Cardiac fibroblast (primary cell): Measurements from ENCODE around the gene CKM.

ENCODE experiments used
- DNase-seq, 2 donors: peaks; one replicate each; pipeline versions ENCODE4 v3.0.0 to v3.0.0-alpha.2; 2010; ENCODE audit warnings: low read depth in 2 of 2
- H3K4me3 ChIP-seq, 2 donors: replicated peaks in 1 of 2; 1 replicate in 1 of 2; 2 replicates in 1 of 2; pipeline ENCODE4 v1.5.1; 2011; ENCODE audit warnings: low read depth in 2 of 2, low read length in 2 of 2, mild to moderate bottlenecking in 2 of 2, moderate library complexity in 1 of 2
- TF ChIP-seq, protein P1 (sequence below): IDR thresholded peaks from one replicate; pipeline ENCODE4 v1.5.1; 2011; ENCODE audit warnings: low read depth, mild to moderate bottlenecking, low read length, inconsistent platforms

CKM gene

DNA sequence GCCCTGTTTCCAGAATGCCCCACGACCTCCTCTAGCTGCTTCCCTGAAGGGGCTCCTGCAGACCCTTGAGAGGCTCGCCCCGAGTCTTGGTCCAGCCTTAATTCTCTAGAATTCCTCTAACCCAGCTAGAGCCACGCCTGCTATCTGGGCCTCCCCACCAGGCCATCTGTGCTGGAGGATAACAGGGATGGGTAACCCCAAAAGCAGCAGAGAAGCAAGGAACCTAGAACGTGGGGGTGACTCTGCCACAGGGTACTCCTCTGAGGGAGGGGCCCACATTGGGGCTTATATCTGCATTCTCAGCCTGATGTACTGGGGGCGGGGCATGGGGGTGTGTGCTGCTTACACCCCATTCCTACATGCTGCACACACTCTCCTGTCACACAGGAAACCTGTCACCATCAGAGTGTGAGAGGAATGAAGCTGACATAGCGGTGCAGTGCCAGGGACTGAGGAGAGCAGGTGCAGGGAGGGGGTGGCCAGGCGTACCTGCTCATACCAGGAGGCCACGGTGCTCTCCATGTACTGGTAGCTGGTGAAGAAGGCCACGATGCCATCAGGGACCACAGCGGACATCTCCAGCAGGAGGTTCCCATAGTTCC, 31.7 kb upstream of the CKM start:
- TF ChIP-seq, protein P1, sequence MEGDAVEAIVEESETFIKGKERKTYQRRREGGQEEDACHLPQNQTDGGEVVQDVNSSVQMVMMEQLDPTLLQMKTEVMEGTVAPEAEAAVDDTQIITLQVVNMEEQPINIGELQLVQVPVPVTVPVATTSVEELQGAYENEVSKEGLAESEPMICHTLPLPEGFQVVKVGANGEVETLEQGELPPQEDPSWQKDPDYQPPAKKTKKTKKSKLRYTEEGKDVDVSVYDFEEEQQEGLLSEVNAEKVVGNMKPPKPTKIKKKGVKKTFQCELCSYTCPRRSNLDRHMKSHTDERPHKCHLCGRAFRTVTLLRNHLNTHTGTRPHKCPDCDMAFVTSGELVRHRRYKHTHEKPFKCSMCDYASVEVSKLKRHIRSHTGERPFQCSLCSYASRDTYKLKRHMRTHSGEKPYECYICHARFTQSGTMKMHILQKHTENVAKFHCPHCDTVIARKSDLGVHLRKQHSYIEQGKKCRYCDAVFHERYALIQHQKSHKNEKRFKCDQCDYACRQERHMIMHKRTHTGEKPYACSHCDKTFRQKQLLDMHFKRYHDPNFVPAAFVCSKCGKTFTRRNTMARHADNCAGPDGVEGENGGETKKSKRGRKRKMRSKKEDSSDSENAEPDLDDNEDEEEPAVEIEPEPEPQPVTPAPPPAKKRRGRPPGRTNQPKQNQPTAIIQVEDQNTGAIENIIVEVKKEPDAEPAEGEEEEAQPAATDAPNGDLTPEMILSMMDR = no peak
- H3K4me3 ChIP-seq = no peak overlapping the region
- DNase-seq = no peak

DNA sequence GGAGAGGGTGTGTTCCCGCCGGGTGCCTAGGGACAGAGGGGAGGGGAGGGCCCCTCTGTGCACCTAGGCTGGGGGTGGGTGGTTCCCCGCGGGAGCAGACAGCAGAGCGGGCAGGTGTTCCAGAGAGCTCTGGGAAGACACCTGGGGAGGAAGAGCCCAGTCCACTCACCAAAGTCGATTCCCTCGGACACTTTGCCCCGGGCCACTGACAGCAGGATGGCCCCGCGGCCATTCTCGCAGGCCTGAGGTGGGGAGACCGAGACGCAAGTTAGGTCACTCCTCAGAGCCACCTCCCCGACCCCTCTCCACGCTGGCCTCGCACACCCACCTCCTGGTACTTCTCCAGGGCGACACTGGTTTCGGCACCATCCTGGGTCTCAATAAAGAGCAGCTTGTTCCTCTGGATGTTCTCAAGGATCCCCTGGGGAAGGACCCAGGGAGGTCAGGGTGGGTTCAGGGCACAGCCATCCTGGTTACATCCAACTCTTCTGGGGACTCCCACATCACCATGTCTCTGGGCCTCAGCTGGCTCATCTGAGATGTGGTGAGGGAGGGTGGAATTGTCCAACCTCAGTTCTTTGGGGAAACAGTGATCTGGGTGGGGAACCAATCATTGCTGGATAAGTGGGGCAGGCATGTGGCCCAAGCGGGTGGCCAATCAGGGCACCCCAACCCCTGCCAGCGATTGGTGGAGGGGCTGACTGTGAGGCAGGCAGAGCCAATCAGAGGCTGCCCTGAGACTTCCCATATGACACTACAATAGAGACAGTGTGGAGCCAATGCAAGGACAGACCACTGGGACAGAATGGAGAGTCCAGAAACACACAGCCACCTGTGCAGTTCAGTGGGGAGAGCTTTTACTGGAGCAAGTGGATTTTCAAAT, 30.5 kb upstream of the CKM start:
- no peak for DNase-seq
- TF ChIP-seq, protein P1 = no peak
- H3K4me3 ChIP-seq = no peak overlapping the region

DNA sequence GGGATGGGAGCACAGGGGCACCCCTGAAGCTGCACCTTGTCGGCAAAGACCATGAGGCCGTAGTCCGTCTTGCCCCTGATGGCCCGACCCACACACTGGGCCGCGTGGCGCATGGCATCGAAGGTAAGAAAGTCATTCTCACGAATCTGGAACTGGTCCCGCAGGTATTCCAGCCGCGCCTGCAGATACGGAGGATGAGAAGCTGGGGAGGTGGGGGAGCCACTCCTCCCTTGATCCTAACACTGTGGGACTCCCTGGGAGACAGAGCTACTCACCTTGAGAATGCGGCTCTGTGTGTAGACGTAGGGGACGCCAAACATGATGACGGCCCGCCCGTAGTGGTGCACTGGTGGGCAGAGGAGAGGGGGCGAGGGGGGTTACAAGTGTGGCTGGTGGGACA, 29.8 kb upstream of the CKM start:
- no peak for DNase-seq
- no peak overlapping the region for H3K4me3 ChIP-seq
- TF ChIP-seq, protein P1 = no peak

DNA sequence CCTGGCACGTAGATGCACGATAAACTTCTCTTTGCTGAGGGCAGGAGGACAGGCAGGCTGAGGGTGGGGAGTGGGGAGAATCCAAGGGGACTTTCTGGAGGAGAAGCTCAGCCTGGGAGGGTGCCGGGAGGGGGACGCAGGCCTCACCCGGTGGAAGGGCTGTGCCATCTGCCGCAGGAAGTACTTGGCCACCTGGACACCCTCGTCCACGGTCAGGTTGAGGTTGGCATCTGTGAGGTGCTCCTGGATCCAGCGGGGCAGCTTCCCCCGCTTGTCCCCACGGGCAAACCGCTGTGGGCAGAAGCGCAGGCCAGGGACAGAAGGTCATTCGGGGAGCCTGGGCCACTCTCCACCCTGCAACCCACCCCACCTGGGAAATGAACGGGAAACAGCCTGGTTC, 29.4 kb upstream of the CKM start:
- H3K4me3 ChIP-seq = no peak overlapping the region
- TF ChIP-seq, protein P1 = no peak
- DNase-seq = no peak

DNA sequence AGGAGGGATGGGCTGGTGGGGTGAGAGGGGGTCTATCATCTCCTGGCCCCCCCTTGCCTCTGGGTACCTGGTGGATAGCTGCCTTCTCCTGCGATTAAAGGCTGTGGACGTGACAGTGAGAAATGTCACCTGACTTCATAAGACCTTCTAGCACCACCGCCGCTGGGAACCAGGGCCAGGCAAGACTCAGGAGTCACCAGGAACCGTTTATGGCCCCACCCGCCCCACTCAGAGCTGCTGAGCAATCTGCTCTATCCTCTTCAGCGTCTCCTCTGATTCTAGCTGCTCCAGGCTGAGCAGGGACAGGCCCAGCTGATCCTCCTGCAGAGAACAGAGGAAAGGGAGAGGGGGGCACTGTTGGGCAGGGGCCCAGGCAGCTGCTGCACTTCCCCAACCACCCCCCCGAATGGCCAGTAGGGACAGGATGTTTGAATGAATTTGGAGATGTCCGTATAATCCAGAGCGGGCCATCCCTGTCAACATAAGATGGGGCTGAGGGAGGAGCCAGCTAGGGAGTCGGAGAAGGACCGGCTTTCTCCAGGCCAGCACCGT, 28.8 kb upstream of the CKM start:
- no peak for DNase-seq
- no peak overlapping the region for H3K4me3 ChIP-seq
- TF ChIP-seq, protein P1 = no peak

DNA sequence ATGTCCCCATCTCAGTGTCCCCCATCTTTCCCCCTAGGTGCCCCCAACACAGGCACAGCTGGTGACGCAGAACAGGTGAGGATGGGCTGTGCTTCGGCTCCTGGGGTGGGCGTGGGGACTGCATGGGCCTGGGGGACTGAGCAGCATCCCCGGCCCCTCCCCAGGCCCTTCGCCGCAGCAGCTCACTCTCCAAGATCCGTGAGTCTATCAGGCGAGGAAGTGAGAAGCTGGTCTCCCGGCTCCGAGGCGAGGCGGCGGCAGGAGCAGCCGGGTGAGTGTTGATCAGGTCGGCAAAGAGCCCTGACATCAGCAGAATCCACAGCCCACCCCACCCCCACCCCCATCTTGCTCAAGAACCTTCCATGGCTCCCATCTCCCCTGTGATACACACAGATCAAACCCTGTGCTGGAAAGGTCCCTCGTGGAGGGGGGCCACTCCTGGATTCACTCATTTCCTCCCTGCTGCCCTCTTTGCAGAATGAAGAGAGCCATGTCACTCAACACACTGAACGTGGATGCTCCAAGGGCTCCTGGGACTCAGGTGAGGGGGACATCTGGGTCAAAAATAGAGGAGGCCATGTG, 27.9 kb upstream of the CKM start:
- DNase-seq = no peak
- H3K4me3 ChIP-seq = no peak overlapping the region
- TF ChIP-seq, protein P1 = no peak
